Mammary epithelial cell (primary cell): ENCODE results near the gene C1orf50.

ENCODE experiments used
- EZH2 ChIP-seq: IDR thresholded peaks from 2 replicates; pipeline ENCODE4 v1.6.1; 2012; ENCODE audit warnings: low read length, inconsistent platforms, borderline replicate concordance
- TF ChIP-seq, protein P1 (sequence below), 2 donors: IDR thresholded peaks in 1 of 2; conservative IDR thresholded peaks in 1 of 2; 2 replicates each; pipeline ENCODE4 v1.5.1; 2011 to 2012; ENCODE audit warnings: inconsistent platforms in 2 of 2, low read length in 2 of 2, mild to moderate bottlenecking in 2 of 2, control low read depth in 1 of 2, low read depth in 1 of 2; ENCODE audit not compliant: insufficient read depth in 1 of 2; ENCODE audit errors: extremely low read depth in 1 of 2

DNA sequence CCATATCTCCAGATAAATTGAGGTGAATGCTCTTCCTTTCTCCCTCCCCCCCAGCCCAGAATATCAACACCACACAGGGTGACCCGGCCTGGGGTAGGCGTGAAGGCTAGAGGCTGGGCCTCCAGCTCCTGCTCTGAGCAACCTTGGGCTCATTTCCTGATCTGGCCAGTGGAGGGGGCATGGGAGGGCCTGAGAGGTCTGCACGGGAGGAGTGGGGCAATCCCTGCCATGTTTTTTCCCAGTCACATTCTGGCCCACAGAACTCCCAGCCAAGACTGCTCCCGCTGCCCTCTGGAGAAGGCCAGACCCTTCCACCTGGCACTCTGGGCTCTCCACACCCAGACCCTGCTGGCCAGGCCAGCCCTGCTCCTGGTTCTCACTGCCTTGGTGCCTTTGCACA, 30.9 kb upstream of the C1orf50 start:
- TF ChIP-seq, protein P1, sequence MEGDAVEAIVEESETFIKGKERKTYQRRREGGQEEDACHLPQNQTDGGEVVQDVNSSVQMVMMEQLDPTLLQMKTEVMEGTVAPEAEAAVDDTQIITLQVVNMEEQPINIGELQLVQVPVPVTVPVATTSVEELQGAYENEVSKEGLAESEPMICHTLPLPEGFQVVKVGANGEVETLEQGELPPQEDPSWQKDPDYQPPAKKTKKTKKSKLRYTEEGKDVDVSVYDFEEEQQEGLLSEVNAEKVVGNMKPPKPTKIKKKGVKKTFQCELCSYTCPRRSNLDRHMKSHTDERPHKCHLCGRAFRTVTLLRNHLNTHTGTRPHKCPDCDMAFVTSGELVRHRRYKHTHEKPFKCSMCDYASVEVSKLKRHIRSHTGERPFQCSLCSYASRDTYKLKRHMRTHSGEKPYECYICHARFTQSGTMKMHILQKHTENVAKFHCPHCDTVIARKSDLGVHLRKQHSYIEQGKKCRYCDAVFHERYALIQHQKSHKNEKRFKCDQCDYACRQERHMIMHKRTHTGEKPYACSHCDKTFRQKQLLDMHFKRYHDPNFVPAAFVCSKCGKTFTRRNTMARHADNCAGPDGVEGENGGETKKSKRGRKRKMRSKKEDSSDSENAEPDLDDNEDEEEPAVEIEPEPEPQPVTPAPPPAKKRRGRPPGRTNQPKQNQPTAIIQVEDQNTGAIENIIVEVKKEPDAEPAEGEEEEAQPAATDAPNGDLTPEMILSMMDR (conservative IDR thresholded peaks at IDR 0.05 in 1 of 2, IDR thresholded peaks at IDR 0.05 in 1 of 2; ENCODE audit: extremely low read depth in 1 of 2, insufficient read depth in 1 of 2, low read depth in 1 of 2, low read length in 2 of 2), result peak; percentile 23 to 59
- no peak for TF ChIP-seq EZH2
